Calu3 (cell line): ENCODE data around the gene GLCE. TPM values are rescaled to one million over a fixed set of nuclear protein-coding genes. Genes with fewer than 3 reads are reported as not detected.
A peak's percentile ranks its signal among the peaks of the same experiment; 100 is the strongest.

Source experiments
- BruUV-seq: library from RNA; stranded (reverse); fragments of 400-500 nt; replicated peaks from 2 replicates; lab custom pipeline; 2021; lab: Mats Ljungman, UMichigan
- CTCF ChIA-PET: fragments of 300-600 bp; sonication (Branson Sonifier 250); formaldehyde crosslinking; loops from one replicate; lab custom pipeline; 2022; ENCODE audit warnings: antibody characterized with exemption; lab: Charles Lee
- DNase-seq: peaks from one replicate; pipeline ENCODE4 v3.0.0; 2022
- H3K27ac Mint-ChIP-seq: one replicate; pipeline ENCODE4 v1.8.0; 2022; ENCODE audit warnings: mixed read lengths; ENCODE audit not compliant: unreplicated experiment
- H3K27me3 Mint-ChIP-seq: one replicate; pipeline ENCODE4 v1.8.0; 2022; ENCODE audit warnings: mixed read lengths; ENCODE audit not compliant: unreplicated experiment
- H3K36me3 Mint-ChIP-seq: one replicate; pipeline ENCODE4 v1.8.0; 2022; ENCODE audit warnings: mild to moderate bottlenecking, moderate library complexity, mixed read lengths; ENCODE audit not compliant: insufficient read depth, unreplicated experiment
- H3K4me1 Mint-ChIP-seq: one replicate; pipeline ENCODE4 v1.8.0; 2022; ENCODE audit warnings: mild to moderate bottlenecking, low read depth, mixed read lengths; ENCODE audit not compliant: unreplicated experiment
- H3K4me3 Mint-ChIP-seq: one replicate; pipeline ENCODE4 v1.8.0; 2022; ENCODE audit warnings: mild to moderate bottlenecking, low read depth, moderate library complexity, mixed read lengths; ENCODE audit not compliant: unreplicated experiment
- H3K9me3 Mint-ChIP-seq: one replicate; pipeline ENCODE4 v1.8.0; 2022; ENCODE audit warnings: low read depth, mixed read lengths; ENCODE audit not compliant: unreplicated experiment
- CTCF ChIP-seq: fragments of 200-600 bp; IDR thresholded peaks from one replicate; pipeline ENCODE4 v1.8.0; 2022; ENCODE audit warnings: antibody characterized with exemption; ENCODE audit not compliant: unreplicated experiment
- intact Hi-C: fragments of 100-400 bp; cut with micrococcal nuclease; formaldehyde crosslinking; loops from one replicate; pipeline ENCODE4 v1.10.0; 2022; ENCODE audit not compliant: unreplicated experiment
- total RNA-seq: library from RNA; stranded (reverse); gene quantifications from 2 replicates; pipeline ENCODE4 v1.2.3, GENCODE V29; 2022

Gene GLCE
- total RNA-seq, 1 experiment from 2014 or later: 22.4 TPM

GRCh38 chr15:69316291-69316690 lies 155.9 kb downstream of the GLCE start:
- H3K27me3 Mint-ChIP-seq: no peaks in the 10 kb centered on the region
- peaks cover 26% of the 10 kb centered on the region for H3K4me1 Mint-ChIP-seq
- no peak for TF ChIP-seq CTCF
- no peak for DNase-seq
- no TSS peak for BruUV-seq
- H3K9me3 Mint-ChIP-seq: no peaks in the 10 kb centered on the region
- no peak overlapping the region for H3K27ac Mint-ChIP-seq
- no peak overlapping the region for H3K4me3 Mint-ChIP-seq
- intact Hi-C loops: no loop called here
- CTCF ChIA-PET: no interaction called here
- peaks cover 6% of the 10 kb centered on the region for H3K36me3 Mint-ChIP-seq

- no TSS peak for BruUV-seq
- H3K9me3 Mint-ChIP-seq: no peaks in the 10 kb centered on the region
- peaks cover 17% of the 10 kb centered on the region for H3K4me1 Mint-ChIP-seq
- no peak for TF ChIP-seq CTCF
- no peak overlapping the region for H3K27ac Mint-ChIP-seq
- no peak overlapping the region for H3K4me3 Mint-ChIP-seq
- DNase-seq: peak; percentile 26
- peaks cover 6% of the 10 kb centered on the region for H3K36me3 Mint-ChIP-seq
- CTCF ChIA-PET: interaction anchor here (1.5 kb wide), 1 partner anchor 78 kb away, joined by 4 read pairs; no protein-coding TSS in a partner anchor
- intact Hi-C loops: no loop called here
- no peaks in the 10 kb centered on the region for H3K27me3 Mint-ChIP-seq
Measured at GRCh38 chr15:69317392-69317841, 157.0 kb downstream of the GLCE start.

GRCh38 chr15:69318033-69318432 lies 157.6 kb downstream of the GLCE start:
- intact Hi-C loops: no loop called here
- Mint-ChIP-seq H3K4me3 (no peak overlapping the region), H3K9me3 (no peaks in the 10 kb centered on the region), H3K4me1 (peaks cover 17% of the 10 kb centered on the region), H3K27me3 (no peaks in the 10 kb centered on the region), H3K27ac (no peak overlapping the region), H3K36me3 (peaks cover 6% of the 10 kb centered on the region)
- no TSS peak for BruUV-seq
- TF ChIP-seq CTCF: no peak
- CTCF ChIA-PET: interaction anchor here (1.5 kb wide), 1 partner anchor 77 kb away, joined by 4 read pairs; no protein-coding TSS in a partner anchor
- DNase-seq: no peak

GRCh38 chr15:69319384-69320375 lies 159.2 kb downstream of the GLCE start:
- no peaks in the 10 kb centered on the region for H3K9me3 Mint-ChIP-seq
- no peak overlapping the region for H3K4me3 Mint-ChIP-seq
- CTCF ChIA-PET: no interaction called here
- H3K4me1 Mint-ChIP-seq: peaks cover 17% of the 10 kb centered on the region
- peaks cover 6% of the 10 kb centered on the region for H3K36me3 Mint-ChIP-seq
- no TSS peak for BruUV-seq
- no peak for DNase-seq
- no peak for TF ChIP-seq CTCF
- no peak overlapping the region for H3K27ac Mint-ChIP-seq
- intact Hi-C loops: no loop called here
- no peaks in the 10 kb centered on the region for H3K27me3 Mint-ChIP-seq
